ENCODE measurements around the gene MCAM. TPM values are rescaled to one million over a fixed set of nuclear protein-coding genes. Genes with fewer than 3 reads are reported as not detected.

The MCAM gene
- total and polyA plus RNA-seq, 4 donors: 2.2 to 49.6 (median 9.3) TPM

GRCh38 chr11:119346605-119347004 is 29.7 kb upstream of the MCAM start, which contains the start of gene MFRP:
Gene MFRP, minus strand, starts transcription at chr11:119346705. Its CDS starts 192 bp downstream, at chr11:119346513.
- no peaks in the 10 kb centered on the region for H3K27me3 ChIP-seq (ENCODE audit: control insufficient read depth in 4 of 4, insufficient read depth in 4 of 4, low read length in 3 of 4)
- TF ChIP-seq JUND (IDR thresholded peaks at IDR 0.05) (no peak), EGR1 (IDR thresholded peaks at IDR 0.05; ENCODE audit: low read depth in 2 of 2) (no peak)
- TF ChIP-seq, protein P1, sequence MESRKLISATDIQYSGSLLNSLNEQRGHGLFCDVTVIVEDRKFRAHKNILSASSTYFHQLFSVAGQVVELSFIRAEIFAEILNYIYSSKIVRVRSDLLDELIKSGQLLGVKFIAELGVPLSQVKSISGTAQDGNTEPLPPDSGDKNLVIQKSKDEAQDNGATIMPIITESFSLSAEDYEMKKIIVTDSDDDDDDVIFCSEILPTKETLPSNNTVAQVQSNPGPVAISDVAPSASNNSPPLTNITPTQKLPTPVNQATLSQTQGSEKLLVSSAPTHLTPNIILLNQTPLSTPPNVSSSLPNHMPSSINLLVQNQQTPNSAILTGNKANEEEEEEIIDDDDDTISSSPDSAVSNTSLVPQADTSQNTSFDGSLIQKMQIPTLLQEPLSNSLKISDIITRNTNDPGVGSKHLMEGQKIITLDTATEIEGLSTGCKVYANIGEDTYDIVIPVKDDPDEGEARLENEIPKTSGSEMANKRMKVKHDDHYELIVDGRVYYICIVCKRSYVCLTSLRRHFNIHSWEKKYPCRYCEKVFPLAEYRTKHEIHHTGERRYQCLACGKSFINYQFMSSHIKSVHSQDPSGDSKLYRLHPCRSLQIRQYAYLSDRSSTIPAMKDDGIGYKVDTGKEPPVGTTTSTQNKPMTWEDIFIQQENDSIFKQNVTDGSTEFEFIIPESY (IDR thresholded peaks at IDR 0.05): no peak
- no peaks in the 10 kb centered on the region for H3K36me3 ChIP-seq (ENCODE audit: control insufficient read depth in 4 of 4, insufficient read depth in 3 of 4, low read depth in 1 of 4, low read length in 3 of 4)
- no peaks in the 10 kb centered on the region for H3K4me1 ChIP-seq (ENCODE audit: control insufficient read depth in 4 of 4, insufficient read depth in 4 of 4, low read length in 3 of 4)
- no peak within 1 kb of the TSS for H3K4me3 ChIP-seq (ENCODE audit: low read depth in 1 of 3, low read length in 3 of 3)
- 69% methylated on average over 6 of the region's 6 CpGs for WGBS
- no peak within 1 kb of the TSS for H3K9ac ChIP-seq (ENCODE audit: low read depth in 1 of 2, low read length in 2 of 2)
- H3K27ac ChIP-seq (ENCODE audit: low read depth in 1 of 2, low read length in 2 of 2): no peak within 1 kb of the TSS
- no peaks in the 10 kb centered on the region for H3K9me3 ChIP-seq (ENCODE audit: control insufficient read depth in 4 of 4, low read length in 3 of 4)
- no peak for DNase-seq (ENCODE audit: low spot score)

- no peak overlapping the region for H3K9ac ChIP-seq (ENCODE audit: low read depth in 1 of 2, low read length in 2 of 2)
- no peak overlapping the region for H3K4me3 ChIP-seq (ENCODE audit: low read depth in 1 of 3, low read length in 3 of 3)
- TF ChIP-seq CTCF (IDR thresholded peaks at IDR 0.05; ENCODE audit: low read depth, low read length, missing input control): no peak
- TF ChIP-seq HNF4G (IDR thresholded peaks at IDR 0.05): no peak
- TF ChIP-seq FOXA1 (IDR thresholded peaks at IDR 0.05): no peak
- no peaks in the 10 kb centered on the region for H3K36me3 ChIP-seq (ENCODE audit: control insufficient read depth in 4 of 4, insufficient read depth in 3 of 4, low read depth in 1 of 4, low read length in 3 of 4)
- 87% methylated on average over 12 of the region's 12 CpGs for WGBS
- no peaks in the 10 kb centered on the region for H3K9me3 ChIP-seq (ENCODE audit: control insufficient read depth in 4 of 4, low read length in 3 of 4)
- DNase-seq (ENCODE audit: low spot score): no peak
- H3K27me3 ChIP-seq (ENCODE audit: control insufficient read depth in 4 of 4, insufficient read depth in 4 of 4, low read length in 3 of 4): no peaks in the 10 kb centered on the region
- H3K27ac ChIP-seq (ENCODE audit: low read depth in 1 of 2, low read length in 2 of 2): no peak overlapping the region
- H3K4me1 ChIP-seq (ENCODE audit: control insufficient read depth in 4 of 4, insufficient read depth in 4 of 4, low read length in 3 of 4): peaks cover 0 to 6% (median 0%) of the 10 kb centered on the region in 4 donors
Observed at GRCh38 chr11:119345685-119346084, 28.8 kb upstream of the MCAM start.

- TF ChIP-seq GABPA (IDR thresholded peaks at IDR 0.05 in 1 of 2, conservative IDR thresholded peaks at IDR 0.05 in 1 of 2) (no peak), REST (IDR thresholded peaks at IDR 0.05) (no peak)
- TF ChIP-seq, protein P2, sequence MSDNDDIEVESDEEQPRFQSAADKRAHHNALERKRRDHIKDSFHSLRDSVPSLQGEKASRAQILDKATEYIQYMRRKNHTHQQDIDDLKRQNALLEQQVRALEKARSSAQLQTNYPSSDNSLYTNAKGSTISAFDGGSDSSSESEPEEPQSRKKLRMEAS (IDR thresholded peaks at IDR 0.05): no peak
- TF ChIP-seq, protein P3, sequence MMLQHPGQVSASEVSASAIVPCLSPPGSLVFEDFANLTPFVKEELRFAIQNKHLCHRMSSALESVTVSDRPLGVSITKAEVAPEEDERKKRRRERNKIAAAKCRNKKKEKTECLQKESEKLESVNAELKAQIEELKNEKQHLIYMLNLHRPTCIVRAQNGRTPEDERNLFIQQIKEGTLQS (IDR thresholded peaks at IDR 0.05): no peak
- DNase-seq (ENCODE audit: low spot score): no peak
- no peak overlapping the region for H3K9ac ChIP-seq (ENCODE audit: low read depth in 1 of 2, low read length in 2 of 2)
- H3K4me3 ChIP-seq (ENCODE audit: low read depth in 1 of 3, low read length in 3 of 3): no peak overlapping the region
- H3K27me3 ChIP-seq (ENCODE audit: control insufficient read depth in 4 of 4, insufficient read depth in 4 of 4, low read length in 3 of 4): no peaks in the 10 kb centered on the region
- 84% methylated on average over 14 of the region's 14 CpGs for WGBS
- H3K9me3 ChIP-seq (ENCODE audit: control insufficient read depth in 4 of 4, low read length in 3 of 4): no peaks in the 10 kb centered on the region
- no peak overlapping the region for H3K27ac ChIP-seq (ENCODE audit: low read depth in 1 of 2, low read length in 2 of 2)
- H3K4me1 ChIP-seq (ENCODE audit: control insufficient read depth in 4 of 4, insufficient read depth in 4 of 4, low read length in 3 of 4): peaks cover 0 to 10% (median 8%) of the 10 kb centered on the region in 4 donors
- no peaks in the 10 kb centered on the region for H3K36me3 ChIP-seq (ENCODE audit: control insufficient read depth in 4 of 4, insufficient read depth in 3 of 4, low read depth in 1 of 4, low read length in 3 of 4)
Observed at GRCh38 chr11:119344291-119345010, 27.5 kb upstream of the MCAM start.
